K562 (cell line): Measurements from ENCODE around the gene BPTF. TPM values are rescaled to one million over a fixed set of nuclear protein-coding genes. Genes with fewer than 3 reads are reported as not detected.

Source experiments
- EWSR1 ChIP-seq: fragments of 450-650 bp; IDR thresholded peaks from 2 replicates; pipeline ENCODE4 v1.6.1; 2018; ENCODE audit warnings: borderline replicate concordance, mild to moderate bottlenecking, low read depth, moderate library complexity; ENCODE audit not compliant: partially characterized antibody
- HCFC1 ChIP-seq: IDR thresholded peaks from 2 replicates; pipeline ENCODE4 v1.6.1; 2012; ENCODE audit warnings: low read depth, low read length, improper control_type of control experiment
- JUN ChIP-seq, 2 experiments: sonication (generic) in 1 of 2; formaldehyde crosslinking in 1 of 2; IDR thresholded peaks; 2 replicates each; pipeline versions ENCODE4 v1.6.1 to v1.8.0; 2012 to 2022; ENCODE audit warnings: borderline replicate concordance in 2 of 2, mild to moderate bottlenecking in 2 of 2, improper control_type of control experiment in 1 of 2, low read depth in 1 of 2, low read length in 1 of 2, missing genetic modification reagents in 1 of 2
- MIER1 ChIP-seq: fragments of 450-650 bp; IDR thresholded peaks from 2 replicates; pipeline ENCODE4 v1.6.1; 2016; ENCODE audit warnings: antibody characterized with exemption, mild to moderate bottlenecking, low read depth
- NFE2L1 ChIP-seq: fragments of 450-650 bp; IDR thresholded peaks from 2 replicates; pipeline ENCODE4 v1.6.1; 2016; ENCODE audit warnings: missing genetic modification characterization, low read depth, mild to moderate bottlenecking, missing compliant biosample characterization, moderate library complexity, borderline replicate concordance
- NFIX ChIP-seq: fragments of 250-450 bp; sonication (Bioruptor Pico); IDR thresholded peaks from 2 replicates; pipeline ENCODE4 v1.4.0; 2020; ENCODE audit warnings: low read depth, mild to moderate bottlenecking, moderate library complexity
- NFXL1 ChIP-seq: fragments of 450-650 bp; formaldehyde crosslinking; IDR thresholded peaks from 2 replicates; pipeline ENCODE4 v1.4.0; 2021; ENCODE audit warnings: mild to moderate bottlenecking
- NR1H2 ChIP-seq: sonication (generic); formaldehyde crosslinking; IDR thresholded peaks from 2 replicates; pipeline ENCODE4 v1.4.0; 2020; ENCODE audit warnings: mild to moderate bottlenecking, missing genetic modification reagents
- NR2F6 ChIP-seq: fragments of 450-650 bp; formaldehyde crosslinking; IDR thresholded peaks from 2 replicates; pipeline ENCODE4 v1.4.0; 2020; ENCODE audit warnings: mild to moderate bottlenecking
- PTRF ChIP-seq: fragments of 450-650 bp; IDR thresholded peaks from 2 replicates; pipeline ENCODE4 v1.6.1; 2016; ENCODE audit warnings: mild to moderate bottlenecking, missing genetic modification characterization, missing compliant biosample characterization
- RBM39 ChIP-seq: fragments of 200-400 bp; formaldehyde crosslinking; optimal IDR thresholded peaks from 2 replicates; pipeline ENCODE3; 2018; ENCODE audit warnings: low read depth, low read length
- SP2 ChIP-seq: IDR thresholded peaks from 2 replicates; pipeline ENCODE4 v1.6.1; 2011; ENCODE audit warnings: mild to moderate bottlenecking, low read depth, low read length, moderate library complexity; ENCODE audit not compliant: poor library complexity, severe bottlenecking; ENCODE audit errors: extremely low read depth
- TGIF2 ChIP-seq: sonication (generic); formaldehyde crosslinking; IDR thresholded peaks from 2 replicates; pipeline ENCODE4 v1.8.1; 2022; ENCODE audit warnings: mild to moderate bottlenecking, missing genetic modification reagents, moderate library complexity
- TOE1 ChIP-seq, 2 experiments: fragments of 450-650 bp in 1 of 2; sonication (generic) in 1 of 2; formaldehyde crosslinking in 1 of 2; IDR thresholded peaks; 2 replicates each; pipeline versions ENCODE4 v1.7.1 to v1.8.0; 2016 to 2022; ENCODE audit warnings: borderline replicate concordance in 2 of 2, mild to moderate bottlenecking in 2 of 2, antibody characterized with exemption in 1 of 2, inconsistent platforms in 1 of 2, low read depth in 1 of 2, missing genetic modification reagents in 1 of 2, moderate library complexity in 1 of 2
- ZNF124 ChIP-seq: sonication (generic); formaldehyde crosslinking; IDR thresholded peaks from 2 replicates; pipeline ENCODE4 v1.8.1; 2022; ENCODE audit warnings: missing genetic modification reagents
- ZNF561 ChIP-seq: fragments of 450-650 bp; formaldehyde crosslinking; conservative IDR thresholded peaks from 2 replicates; pipeline ENCODE4 v1.4.0; 2020; ENCODE audit warnings: mild to moderate bottlenecking, moderate library complexity
- ZNF75A ChIP-seq: fragments of 450-650 bp; formaldehyde crosslinking; IDR thresholded peaks from 2 replicates; pipeline ENCODE4 v1.4.0; 2020; ENCODE audit warnings: mild to moderate bottlenecking
- polyA plus RNA-seq, 8 experiments: library from polyadenylated mRNA; depleted of rRNA in 4 of 8; stranded (reverse) in 5 of 8; unstranded in 3 of 8; fragments of >200 nt; fragmentation: Nextera tagmentation in 2 of 8; fragmentation: Illumina TruSeq in 1 of 8; extraction: Ambion mirVana in 2 of 8; extraction: Trizol in 1 of 8; gene quantifications; 2 replicates each; pipeline versions ENCODE4 v1.2.1 to v1.2.3, GENCODE V29; 2011 to 2014; ENCODE audit warnings: inconsistent platforms in 1 of 8, missing spikeins in 1 of 8
- total RNA-seq, 7 experiments: library from RNA; depleted of rRNA in 6 of 7; stranded (reverse); fragments of >200 nt in 6 of 7; fragmentation: Illumina TruSeq in 2 of 7; extraction: Trizol in 2 of 7; gene quantifications; 2 replicates each; pipeline versions ENCODE4 v1.2.1 to v1.2.3, GENCODE V29; 2011 to 2021; ENCODE audit warnings: low replicate concordance in 1 of 7
- TF ChIP-seq, protein P1 (sequence below): fragments of 200-800 bp; sonication (Bioruptor generic); IDR thresholded peaks from 2 replicates; pipeline ENCODE4 v1.6.1; 2017; ENCODE audit warnings: missing genetic modification characterization, missing compliant biosample characterization
- TF ChIP-seq, protein P2 (sequence below): fragments of 450-650 bp; formaldehyde crosslinking; IDR thresholded peaks from 2 replicates; pipeline ENCODE4 v1.4.0; 2020; ENCODE audit warnings: mild to moderate bottlenecking, mixed read lengths
- TF ChIP-seq, protein P3 (sequence below): IDR thresholded peaks from 2 replicates; pipeline ENCODE4 v1.6.1; 2014; ENCODE audit warnings: antibody characterized with exemption
- TF ChIP-seq, protein P4 (sequence below): fragments of 450-650 bp; IDR thresholded peaks from 2 replicates; pipeline ENCODE4 v1.6.1; 2016; ENCODE audit warnings: antibody characterized with exemption

BPTF gene
- total and polyA plus RNA-seq, 9 of the 15 experiments (the other 6 are each of a cell fraction or from before 2014, with no cell fraction given) = 12.5 to 52.1 (median 26.9) TPM

DNA sequence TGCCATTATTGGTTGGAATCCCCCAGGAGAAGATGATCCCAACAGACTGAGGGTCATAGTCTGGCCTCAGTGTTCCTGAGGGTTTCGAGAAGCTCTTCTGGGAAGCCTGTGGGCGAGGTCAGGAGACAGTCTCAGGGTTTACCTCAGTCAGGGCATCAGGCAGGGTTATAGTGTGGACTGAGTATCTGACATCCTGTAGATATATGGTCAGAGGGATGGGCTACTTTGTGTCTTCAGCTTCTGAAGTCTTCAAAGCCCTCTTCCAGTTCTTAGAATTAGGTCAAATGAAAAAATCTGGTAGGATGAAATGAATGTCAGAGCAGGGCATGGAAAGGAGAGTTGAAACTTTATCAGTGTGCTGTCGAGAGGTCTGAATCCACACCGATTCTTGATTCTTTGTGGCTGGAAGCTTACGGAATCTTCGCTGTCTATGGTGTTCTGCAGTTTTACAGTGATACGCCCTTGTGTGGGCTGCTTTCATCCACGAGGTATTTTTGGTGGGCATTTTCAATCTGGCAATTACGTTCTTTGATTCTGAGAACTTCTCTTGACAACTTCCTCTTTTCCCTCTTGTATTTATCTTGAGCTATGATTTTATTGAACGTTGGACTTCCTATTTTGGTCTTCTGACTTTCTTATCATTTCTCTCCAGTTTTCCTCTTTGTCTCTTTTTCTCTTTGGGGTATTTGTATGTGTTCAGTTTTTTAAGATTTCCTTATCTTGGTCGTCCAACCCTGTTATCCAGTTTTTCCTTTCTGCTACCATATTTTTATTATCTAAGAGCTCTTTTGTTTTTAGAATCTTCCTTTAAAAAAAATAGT, 30.4 kb downstream of the BPTF start (continued):
- TF ChIP-seq PTRF (tag) (no peak), ZNF561 (CRISPR knock-in tag) (no peak), JUN (IDR thresholded peaks at IDR 0.05; ENCODE audit: borderline replicate concordance, low read depth, low read length) (no peak), JUN (CRISPR knock-in tag; IDR thresholded peaks at IDR 0.05; ENCODE audit: borderline replicate concordance) (no peak), NR1H2 (CRISPR knock-in tag) (no peak), NFIX (CRISPR knock-in tag) (no peak), HCFC1 (no peak), ZNF75A (CRISPR knock-in tag) (no peak), ZNF124 (CRISPR knock-in tag) (no peak), RBM39 (no peak), MIER1 (no peak), TOE1 (IDR thresholded peaks at IDR 0.05; ENCODE audit: borderline replicate concordance) (0 out of 2 replicates have a peak, but pooled peaks have one; percentile 47), TOE1 (CRISPR knock-in tag; IDR thresholded peaks at IDR 0.05; ENCODE audit: borderline replicate concordance, low read depth) (no peak), NFE2L1 (tag) (no peak), NR2F6 (CRISPR knock-in tag) (no peak), TGIF2 (CRISPR knock-in tag) (no peak), NFXL1 (CRISPR knock-in tag) (no peak), SP2 (no peak), EWSR1 (no peak)
- TF ChIP-seq, protein P1, sequence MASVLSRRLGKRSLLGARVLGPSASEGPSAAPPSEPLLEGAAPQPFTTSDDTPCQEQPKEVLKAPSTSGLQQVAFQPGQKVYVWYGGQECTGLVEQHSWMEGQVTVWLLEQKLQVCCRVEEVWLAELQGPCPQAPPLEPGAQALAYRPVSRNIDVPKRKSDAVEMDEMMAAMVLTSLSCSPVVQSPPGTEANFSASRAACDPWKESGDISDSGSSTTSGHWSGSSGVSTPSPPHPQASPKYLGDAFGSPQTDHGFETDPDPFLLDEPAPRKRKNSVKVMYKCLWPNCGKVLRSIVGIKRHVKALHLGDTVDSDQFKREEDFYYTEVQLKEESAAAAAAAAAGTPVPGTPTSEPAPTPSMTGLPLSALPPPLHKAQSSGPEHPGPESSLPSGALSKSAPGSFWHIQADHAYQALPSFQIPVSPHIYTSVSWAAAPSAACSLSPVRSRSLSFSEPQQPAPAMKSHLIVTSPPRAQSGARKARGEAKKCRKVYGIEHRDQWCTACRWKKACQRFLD (CRISPR knock-in tag) = peak; percentile 37; the same call in 1 of the 2 replicates
- TF ChIP-seq, protein P2, sequence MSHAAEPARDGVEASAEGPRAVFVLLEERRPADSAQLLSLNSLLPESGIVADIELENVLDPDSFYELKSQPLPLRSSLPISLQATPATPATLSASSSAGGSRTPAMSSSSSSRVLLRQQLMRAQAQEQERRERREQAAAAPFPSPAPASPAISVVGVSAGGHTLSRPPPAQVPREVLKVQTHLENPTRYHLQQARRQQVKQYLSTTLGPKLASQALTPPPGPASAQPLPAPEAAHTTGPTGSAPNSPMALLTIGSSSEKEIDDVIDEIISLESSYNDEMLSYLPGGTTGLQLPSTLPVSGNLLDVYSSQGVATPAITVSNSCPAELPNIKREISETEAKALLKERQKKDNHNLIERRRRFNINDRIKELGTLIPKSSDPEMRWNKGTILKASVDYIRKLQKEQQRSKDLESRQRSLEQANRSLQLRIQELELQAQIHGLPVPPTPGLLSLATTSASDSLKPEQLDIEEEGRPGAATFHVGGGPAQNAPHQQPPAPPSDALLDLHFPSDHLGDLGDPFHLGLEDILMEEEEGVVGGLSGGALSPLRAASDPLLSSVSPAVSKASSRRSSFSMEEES (CRISPR knock-in tag) = no peak
- TF ChIP-seq, protein P3, sequence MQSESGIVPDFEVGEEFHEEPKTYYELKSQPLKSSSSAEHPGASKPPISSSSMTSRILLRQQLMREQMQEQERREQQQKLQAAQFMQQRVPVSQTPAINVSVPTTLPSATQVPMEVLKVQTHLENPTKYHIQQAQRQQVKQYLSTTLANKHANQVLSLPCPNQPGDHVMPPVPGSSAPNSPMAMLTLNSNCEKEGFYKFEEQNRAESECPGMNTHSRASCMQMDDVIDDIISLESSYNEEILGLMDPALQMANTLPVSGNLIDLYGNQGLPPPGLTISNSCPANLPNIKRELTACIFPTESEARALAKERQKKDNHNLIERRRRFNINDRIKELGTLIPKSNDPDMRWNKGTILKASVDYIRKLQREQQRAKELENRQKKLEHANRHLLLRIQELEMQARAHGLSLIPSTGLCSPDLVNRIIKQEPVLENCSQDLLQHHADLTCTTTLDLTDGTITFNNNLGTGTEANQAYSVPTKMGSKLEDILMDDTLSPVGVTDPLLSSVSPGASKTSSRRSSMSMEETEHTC = peak; percentile 30; the same call in 1 of the 2 replicates
- TF ChIP-seq, protein P4, sequence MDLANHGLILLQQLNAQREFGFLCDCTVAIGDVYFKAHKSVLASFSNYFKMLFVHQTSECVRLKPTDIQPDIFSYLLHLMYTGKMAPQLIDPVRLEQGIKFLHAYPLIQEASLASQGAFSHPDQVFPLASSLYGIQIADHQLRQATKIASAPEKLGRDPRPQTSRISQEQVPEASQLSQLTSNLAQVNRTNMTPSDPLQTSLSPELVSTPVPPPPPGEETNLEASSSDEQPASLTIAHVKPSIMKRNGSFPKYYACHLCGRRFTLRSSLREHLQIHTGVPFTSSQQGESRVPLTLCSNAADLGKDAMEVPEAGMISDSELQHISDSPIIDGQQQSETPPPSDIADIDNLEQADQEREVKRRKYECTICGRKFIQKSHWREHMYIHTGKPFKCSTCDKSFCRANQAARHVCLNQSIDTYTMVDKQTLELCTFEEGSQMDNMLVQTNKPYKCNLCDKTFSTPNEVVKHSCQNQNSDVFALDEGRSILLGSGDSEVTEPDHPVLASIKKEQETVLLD = no peak
